Spleen (tissue), 11 donors: ENCODE results near the gene JARID2. TPM values are rescaled to one million over a fixed set of nuclear protein-coding genes. Genes with fewer than 3 reads are reported as not detected.

Experiments used
- DNase-seq: peaks from one replicate; pipeline ENCODE4 v3.0.0-alpha.2; 2020
- H3K27ac ChIP-seq, 8 donors: fragments of 200-600 bp; sonication (generic) in 7 of 8; 1 replicate in 4 of 8; 2 replicates in 4 of 8; pipeline versions ENCODE4 v1.5.0 to v1.8.0; 2016 to 2021; ENCODE audit warnings: inconsistent platforms in 4 of 8, mild to moderate bottlenecking in 4 of 8, moderate library complexity in 1 of 8
- H3K27me3 ChIP-seq, 7 donors: fragments of 200-600 bp; sonication (generic) in 6 of 7; replicated peaks in 1 of 7; 1 replicate in 4 of 7; 2 replicates in 3 of 7; pipeline versions ENCODE4 v1.5.0 to v1.8.0; 2016 to 2021; ENCODE audit warnings: inconsistent platforms in 3 of 7, mild to moderate bottlenecking in 1 of 7
- H3K36me3 ChIP-seq, 6 donors: fragments of 200-600 bp; sonication (generic) in 5 of 6; 1 replicate in 4 of 6; 2 replicates in 2 of 6; pipeline versions ENCODE4 v1.5.0 to v1.8.0; 2016 to 2021; ENCODE audit warnings: inconsistent platforms in 2 of 6
- H3K4me1 ChIP-seq, 6 donors: fragments of 200-600 bp; sonication (generic) in 5 of 6; 1 replicate in 3 of 6; 2 replicates in 3 of 6; pipeline versions ENCODE4 v1.5.0 to v1.8.0; 2016 to 2021; ENCODE audit warnings: inconsistent platforms in 3 of 6
- H3K4me3 ChIP-seq, 8 donors: fragments of 200-600 bp; sonication (generic) in 7 of 8; 1 replicate in 4 of 8; 2 replicates in 4 of 8; pipeline versions ENCODE4 v1.5.0 to v1.8.0; 2016 to 2021; ENCODE audit warnings: inconsistent platforms in 4 of 8, mild to moderate bottlenecking in 4 of 8, moderate library complexity in 2 of 8
- H3K9me3 ChIP-seq, 8 donors: fragments of 200-600 bp; sonication (generic) in 7 of 8; 1 replicate in 4 of 8; 2 replicates in 4 of 8; pipeline versions ENCODE4 v1.5.0 to v1.8.0; 2016 to 2021; ENCODE audit warnings: inconsistent platforms in 4 of 8
- CTCF ChIP-seq, 11 experiments: fragments of 200-600 bp in 7 of 11; fragments of 450-650 bp in 4 of 11; sonication (generic) in 4 of 11; IDR thresholded peaks in 8 of 11; conservative IDR thresholded peaks in 3 of 11; 1 replicate in 7 of 11; 2 replicates in 4 of 11; pipeline versions ENCODE4 v1.4.0 to v1.8.0; 2016 to 2021; ENCODE audit warnings: antibody characterized with exemption in 11 of 11, inconsistent platforms in 4 of 11, mild to moderate bottlenecking in 1 of 11
- POLR2A ChIP-seq, 3 donors: fragments of 450-650 bp; IDR thresholded peaks; one replicate each; pipeline ENCODE4 v1.5.1; 2017; ENCODE audit warnings: antibody characterized with exemption in 3 of 3, mild to moderate bottlenecking in 1 of 3
- POLR2AphosphoS5 ChIP-seq, 3 donors: sonication (generic); formaldehyde crosslinking; IDR thresholded peaks; one replicate each; pipeline ENCODE4 v1.5.1; 2017; ENCODE audit warnings: antibody characterized with exemption in 3 of 3
- WGBS, 5 donors: extraction: QIAGEN DNeasy Blood & Tissue Kit in 3 of 5; methylation state at CpG; one replicate each; pipeline versions ENCODE4 v1.1.5 to v1.1.7; 2013 to 2018; 5-methylcytosine and 5-hydroxymethylcytosine counted together
- intact Hi-C: fragments of 100-400 bp; cut with DNase I; formaldehyde crosslinking; loops from one replicate; pipeline ENCODE4 v1.15.0; 2023; ENCODE audit warnings: low total_unique reads
- polyA plus RNA-seq, 3 donors: library from polyadenylated mRNA; stranded (reverse); fragments of 200-250 nt; gene quantifications; one replicate each; pipeline ENCODE4 v1.2.1, GENCODE V29; 2013
- total RNA-seq, 7 donors: library from RNA; depleted of rRNA in 3 of 7; stranded (reverse); fragments of >200 nt in 3 of 7; fragmentation: NEBNext Ultra II Directional in 4 of 7; extraction: Animal tissue kit (Norgen Biotek cat#: 25700) in 4 of 7; gene quantifications; one replicate each; pipeline versions ENCODE4 v1.1.0 to v1.2.1, GENCODE V29; 2016 to 2021
- donor health status: healthy with polysubstance abuse.
- donor health status: DM: no; HTN: no; CAD: no; lungs with moderate emphysema.
- donor health status: DM: no; HTN: no; CAD: no.
- donor health status: Bipolar disorder and iron deficiency.
- donor health status: healthy.
- donor health status: DM: no; HTN: no; CAD: no.
- donor health status: DM: yes; HTN: yes; CAD: no.

JARID2 gene
- total and polyA plus RNA-seq, 10 donors: 4.4 to 27.1 (median 20.6) TPM

GRCh38 chr6:15266423-15266996 lies 20.6 kb downstream of the JARID2 start:
- Histone ChIP-seq H3K9me3 (no peaks in the 10 kb centered on the region), H3K4me3 (peak overlapping the region in 1 of 8 donors; percentile 28), H3K27me3 (no peaks in the 10 kb centered on the region), H3K4me1 (peaks cover 53 to 99% (median 82%) of the 10 kb centered on the region in 6 donors), H3K36me3 (no peaks in the 10 kb centered on the region), H3K27ac (peak overlapping the region; percentile 1 to 74 (median 42))
- intact Hi-C loops: no loop called here
- no peak for DNase-seq
- TF ChIP-seq CTCF (IDR thresholded peaks at IDR 0.05 in 8 of 11, conservative IDR thresholded peaks at IDR 0.05 in 3 of 11) (no peak), POLR2AphosphoS5 (IDR thresholded peaks at IDR 0.05) (peak in 1 of 3 donors; percentile 58)
- 30 to 46% (median 38%) methylated on average over 11 of the region's 11 CpGs for WGBS, 5 donors

GRCh38 chr6:15267221-15267620 lies 21.4 kb downstream of the JARID2 start:
- DNase-seq: no peak
- H3K4me1 ChIP-seq: peaks cover 53 to 99% (median 84%) of the 10 kb centered on the region in 6 donors
- H3K4me3 ChIP-seq: no peak overlapping the region
- WGBS, 5 donors: 69 to 88% (median 78%) methylated on average over 2 of the region's 2 CpGs
- no peaks in the 10 kb centered on the region for H3K36me3 ChIP-seq
- no peak for TF ChIP-seq CTCF (IDR thresholded peaks at IDR 0.05 in 8 of 11, conservative IDR thresholded peaks at IDR 0.05 in 3 of 11)
- TF ChIP-seq POLR2A (IDR thresholded peaks at IDR 0.05): no peak
- no peak for TF ChIP-seq POLR2AphosphoS5 (IDR thresholded peaks at IDR 0.05)
- intact Hi-C loops: no loop called here
- no peaks in the 10 kb centered on the region for H3K27me3 ChIP-seq
- no peaks in the 10 kb centered on the region for H3K9me3 ChIP-seq
- peak overlapping the region in 5 of 8 donors; percentile 33 to 74 (median 48) for H3K27ac ChIP-seq

GRCh38 chr6:15268137-15268908 lies 22.5 kb downstream of the JARID2 start:
- 39 to 53% (median 45%) methylated on average over 10 of the region's 10 CpGs for WGBS, 5 donors
- Histone ChIP-seq H3K4me3 (no peak overlapping the region), H3K9me3 (no peaks in the 10 kb centered on the region), H3K27me3 (no peaks in the 10 kb centered on the region), H3K4me1 (peaks cover 53 to 98% (median 78%) of the 10 kb centered on the region in 6 donors), H3K36me3 (peaks cover 0 to 1% (median 0%) of the 10 kb centered on the region in 6 donors), H3K27ac (peak overlapping the region; percentile 10 to 74 (median 41))
- TF ChIP-seq POLR2A (IDR thresholded peaks at IDR 0.05) (no peak), CTCF (IDR thresholded peaks at IDR 0.05 in 8 of 11, conservative IDR thresholded peaks at IDR 0.05 in 3 of 11) (no peak), POLR2AphosphoS5 (IDR thresholded peaks at IDR 0.05) (no peak)
- intact Hi-C loops: no loop called here
- no peak for DNase-seq

GRCh38 chr6:15269011-15269410 lies 23.1 kb downstream of the JARID2 start:
- Histone ChIP-seq H3K4me1 (peaks cover 50 to 96% (median 74%) of the 10 kb centered on the region in 6 donors), H3K36me3 (peaks cover 0 to 8% (median 0%) of the 10 kb centered on the region in 6 donors), H3K27me3 (no peaks in the 10 kb centered on the region), H3K4me3 (no peak overlapping the region), H3K9me3 (no peaks in the 10 kb centered on the region), H3K27ac (peak overlapping the region; percentile 10 to 74 (median 41))
- WGBS, 5 donors: 56 to 71% (median 61%) methylated on average over 4 of the region's 4 CpGs
- intact Hi-C loops: no loop called here
- TF ChIP-seq CTCF (IDR thresholded peaks at IDR 0.05 in 8 of 11, conservative IDR thresholded peaks at IDR 0.05 in 3 of 11) (no peak), POLR2AphosphoS5 (IDR thresholded peaks at IDR 0.05) (no peak), POLR2A (IDR thresholded peaks at IDR 0.05) (no peak)
- no peak for DNase-seq
